HG02623 (cell line): ENCODE data around the gene KCNK2.

Source experiments
- ATAC-seq: cut with Tn5 transposase; IDR thresholded peaks from one replicate; pipeline ENCODE4 v1.9.1; 2021; ENCODE audit warnings: moderate library complexity; ENCODE audit not compliant: unreplicated experiment

Gene KCNK2

GRCh38 chr1:215250913-215251312 lies 168.4 kb downstream of the KCNK2 start:
- ATAC-seq, result no peak

DNA sequence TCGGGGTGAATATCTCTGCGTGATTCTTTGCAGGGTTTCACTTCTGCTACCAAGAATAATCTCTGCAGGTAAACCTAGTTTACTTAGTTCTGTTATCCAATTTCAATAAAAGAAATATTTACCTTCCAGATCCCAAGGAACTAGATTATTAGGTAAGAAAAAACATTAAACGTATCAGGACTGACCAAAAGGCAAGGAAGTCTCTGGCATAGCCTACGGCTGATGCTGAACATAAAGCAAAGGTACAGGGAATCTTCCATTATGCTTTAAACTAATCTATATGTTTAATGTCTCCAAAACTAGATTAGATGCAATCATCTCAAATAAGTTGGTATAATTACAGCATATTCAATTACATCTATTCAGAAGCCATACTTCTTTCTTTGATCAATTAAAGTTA lies 168.9 kb downstream of the KCNK2 start:
- ATAC-seq, result no peak

GRCh38 chr1:215252164-215252563 lies 169.6 kb downstream of the KCNK2 start:
- ATAC-seq, result no peak

- no peak for ATAC-seq
Measured at GRCh38 chr1:215256936-215257679, 174.6 kb downstream of the KCNK2 start.

DNA sequence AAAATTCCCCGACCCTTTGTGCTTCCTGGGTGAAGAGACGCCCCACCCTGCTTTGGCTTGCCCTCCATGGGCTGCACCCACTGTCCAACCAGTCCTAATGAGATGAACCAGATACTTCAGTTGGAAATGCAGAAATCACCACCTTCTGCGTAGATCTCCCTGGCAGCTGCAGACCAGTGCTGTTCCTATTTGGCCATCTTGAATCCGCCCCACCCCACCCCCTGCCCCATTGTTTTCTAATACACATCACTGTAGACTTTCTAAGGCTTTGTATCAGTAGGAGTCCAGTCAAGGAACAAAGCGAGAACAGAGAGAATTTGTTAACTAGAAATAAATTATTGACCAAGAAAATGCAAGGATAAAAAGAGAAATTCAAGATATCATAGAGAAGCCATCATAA lies 178.2 kb downstream of the KCNK2 start:
- no peak for ATAC-seq

- no peak for ATAC-seq
Measured at GRCh38 chr1:215262106-215262505, 179.6 kb downstream of the KCNK2 start.

- ATAC-seq, result no peak
Measured at GRCh38 chr1:215263636-215264035, 181.1 kb downstream of the KCNK2 start.

GRCh38 chr1:215264649-215265048 lies 182.1 kb downstream of the KCNK2 start:
- ATAC-seq, result no peak

GRCh38 chr1:215267495-215267894 lies 185.0 kb downstream of the KCNK2 start:
- ATAC-seq, result no peak

DNA sequence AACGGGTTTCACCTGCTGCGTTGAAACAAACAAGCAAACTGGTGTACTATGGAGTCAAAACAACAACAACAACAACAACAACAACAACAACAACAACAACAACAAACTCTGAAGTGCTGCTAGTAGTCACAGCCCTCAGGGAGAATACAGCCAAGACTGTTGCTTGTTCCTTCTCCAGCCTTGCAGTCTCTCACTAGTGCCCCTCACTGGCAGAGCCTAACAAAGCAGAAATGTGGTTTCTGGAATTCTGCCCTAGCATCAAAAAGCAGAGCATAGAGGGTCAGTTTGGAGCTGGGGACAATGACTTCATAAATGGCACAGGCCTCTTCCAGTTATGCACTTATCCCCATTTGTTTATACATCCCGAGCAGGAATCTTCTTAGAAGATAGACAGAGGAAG lies 187.4 kb downstream of the KCNK2 start:
- no peak for ATAC-seq

- ATAC-seq, result no peak
Measured at GRCh38 chr1:215273838-215274516, 191.4 kb downstream of the KCNK2 start.

GRCh38 chr1:215276582-215276981 lies 194.0 kb downstream of the KCNK2 start:
- ATAC-seq, result no peak

- no peak for ATAC-seq
Measured at GRCh38 chr1:215277532-215277931, 195.0 kb downstream of the KCNK2 start.

- ATAC-seq, result no peak
Measured at GRCh38 chr1:215279682-215280081, 197.1 kb downstream of the KCNK2 start.

- ATAC-seq, result no peak
Measured at GRCh38 chr1:215282557-215282956, 200.0 kb downstream of the KCNK2 start.

GRCh38 chr1:215285013-215285800 lies 202.7 kb downstream of the KCNK2 start:
- ATAC-seq, result no peak
